GM19452 (cell line): ENCODE data around the gene STK11.
A peak's percentile ranks its signal among the peaks of the same experiment; 100 is the strongest.

ENCODE experiments used
- ATAC-seq: cut with Tn5 transposase; IDR thresholded peaks from one replicate; pipeline ENCODE4 v1.9.1; 2021; ENCODE audit not compliant: unreplicated experiment

STK11 gene

GRCh38 chr19:1205114-1206099, at the start of gene STK11:
Gene STK11, plus strand, starts transcription at chr19:1205778. Its CDS starts 1,136 bp downstream, at chr19:1206914.
- ATAC-seq, result peak; percentile 83

DNA sequence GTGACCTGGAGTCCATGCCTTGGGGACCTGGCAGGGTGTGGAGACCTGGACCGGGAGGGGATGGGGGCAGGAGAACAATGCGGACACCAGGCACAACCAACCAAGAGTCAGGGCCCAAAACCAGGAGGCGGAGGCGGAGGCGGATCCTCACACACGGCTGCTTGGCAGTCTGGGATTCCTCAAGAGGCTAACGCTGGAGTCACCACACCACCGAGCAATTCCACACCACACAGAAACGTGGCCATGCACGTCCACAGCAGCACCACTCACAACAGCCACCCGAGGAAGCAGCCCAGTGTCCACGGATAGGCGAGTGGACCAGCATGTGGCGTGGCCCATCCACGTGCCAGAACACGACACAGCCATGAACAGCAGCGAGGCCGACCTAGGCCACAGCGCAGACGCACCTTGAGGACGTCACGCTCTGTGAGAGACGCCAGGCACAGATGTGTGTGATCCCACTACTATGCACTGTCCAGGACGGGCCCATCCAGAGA, 49.2 kb upstream of the STK11 start:
- ATAC-seq, result no peak

DNA sequence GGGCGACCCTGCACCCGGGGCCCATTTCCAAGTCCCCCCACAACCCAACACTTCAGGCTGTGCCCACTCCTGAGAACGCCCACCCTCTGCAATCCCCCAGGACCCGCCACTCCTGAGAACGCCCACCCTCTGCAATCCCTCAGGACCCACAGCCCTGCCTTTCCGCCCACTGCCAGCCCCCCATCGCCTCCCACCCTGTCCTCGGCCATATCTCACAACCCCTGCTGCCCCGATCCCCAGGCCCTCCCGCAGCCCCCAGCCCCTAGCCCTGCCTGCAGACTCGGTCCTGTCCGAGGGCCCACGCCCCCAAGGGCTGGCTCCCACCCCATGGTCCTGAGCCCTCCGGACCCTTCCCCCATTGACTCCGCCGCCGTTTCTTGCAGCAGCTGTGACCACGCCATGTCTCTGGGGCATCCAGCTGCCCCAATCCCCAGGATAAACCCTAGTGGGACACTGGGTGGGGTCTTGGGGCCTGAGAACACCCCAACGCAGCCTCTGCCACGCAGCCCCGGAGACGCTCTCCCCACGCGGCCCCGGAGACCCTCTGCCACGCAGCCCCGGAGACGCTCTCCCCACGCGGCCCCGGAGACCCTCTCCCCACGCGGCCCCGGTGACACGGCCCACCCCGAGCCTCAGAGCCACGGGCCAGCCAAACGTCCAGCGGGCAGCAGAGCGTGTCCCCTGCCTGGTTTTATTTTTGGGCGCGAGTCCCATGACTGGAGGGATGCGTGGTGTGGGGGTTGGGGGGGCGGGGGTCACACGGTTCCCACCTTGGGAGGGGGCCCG, 48.6 kb upstream of the STK11 start:
- ATAC-seq, result no peak

DNA sequence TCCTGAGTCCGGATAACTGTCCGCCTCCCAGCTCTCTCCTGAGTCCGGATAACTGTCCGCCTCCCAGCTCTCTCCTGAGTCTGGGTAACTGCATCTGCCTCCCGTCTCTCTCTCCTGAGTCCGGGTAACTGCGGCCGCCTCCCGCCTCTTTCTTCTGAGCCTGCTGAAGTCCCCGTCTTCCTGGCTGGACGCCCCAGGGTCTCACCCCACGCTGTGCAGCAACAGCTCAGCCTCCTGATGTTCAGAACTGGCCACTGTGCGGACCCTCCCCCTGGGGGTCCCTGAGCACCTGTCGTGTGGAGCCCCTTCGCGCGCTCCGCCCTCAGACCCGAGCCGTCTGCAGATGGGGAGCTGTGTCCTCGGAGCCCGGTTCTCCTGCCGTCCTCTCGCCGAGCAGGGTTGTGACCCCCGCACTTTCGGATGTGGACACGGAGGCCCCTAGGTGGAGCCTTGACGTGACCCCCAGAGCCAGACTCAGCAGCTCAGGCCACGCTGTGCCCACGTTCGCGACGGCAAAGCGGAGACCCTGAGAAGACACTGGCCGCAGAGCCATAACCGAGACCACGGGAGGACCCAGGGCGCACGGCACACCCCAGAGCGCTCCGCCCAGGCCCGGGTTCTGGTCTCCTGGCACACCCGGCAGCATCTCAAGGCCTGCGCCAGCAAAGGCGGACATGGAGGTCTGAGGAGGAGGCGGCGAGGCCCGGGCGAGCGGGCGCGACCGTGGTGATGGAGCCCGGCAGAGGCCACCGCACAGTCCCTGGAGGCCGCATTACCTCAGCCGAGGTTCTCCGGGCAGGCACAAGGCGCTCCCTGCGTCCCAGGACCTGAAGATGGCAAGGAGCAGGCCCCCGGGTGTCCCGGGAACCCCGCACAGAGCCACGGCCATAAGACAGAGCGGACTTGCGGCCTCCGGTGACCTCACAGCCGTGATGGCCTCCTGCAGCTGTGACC, 47.4 kb upstream of the STK11 start:
- ATAC-seq, result no peak

DNA sequence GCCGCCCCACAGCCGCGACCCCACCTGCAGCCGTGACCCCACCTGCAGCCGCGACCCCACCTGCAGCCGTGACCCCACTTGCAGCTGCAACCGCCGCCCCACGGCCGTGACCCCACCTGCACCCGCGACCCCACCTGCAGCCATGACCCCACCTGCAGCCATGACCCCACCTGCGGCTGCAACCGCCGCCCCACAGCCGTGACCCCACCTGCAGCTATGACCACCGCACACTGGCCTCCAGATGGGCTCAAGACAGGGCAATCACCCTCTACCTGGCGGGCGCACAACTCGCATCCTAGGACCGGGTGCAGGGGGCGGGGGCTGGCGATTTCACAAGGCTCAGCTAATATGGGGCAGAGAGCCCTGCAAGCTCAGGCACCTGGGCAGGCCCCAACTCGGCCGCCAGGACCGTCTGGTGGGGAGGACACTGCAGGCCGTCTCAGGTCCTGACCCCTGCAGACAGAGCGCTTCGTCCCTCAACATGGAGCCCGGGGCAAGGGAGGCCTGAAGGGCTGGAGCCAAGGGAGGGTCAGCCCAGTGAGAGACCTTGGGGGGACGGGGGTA, 46.6 kb upstream of the STK11 start:
- ATAC-seq, result no peak

- ATAC-seq, result no peak
Observed at GRCh38 chr19:1159864-1160595, 45.5 kb upstream of the STK11 start.

GRCh38 chr19:1161716-1162115, 43.9 kb upstream of the STK11 start:
- no peak for ATAC-seq

DNA sequence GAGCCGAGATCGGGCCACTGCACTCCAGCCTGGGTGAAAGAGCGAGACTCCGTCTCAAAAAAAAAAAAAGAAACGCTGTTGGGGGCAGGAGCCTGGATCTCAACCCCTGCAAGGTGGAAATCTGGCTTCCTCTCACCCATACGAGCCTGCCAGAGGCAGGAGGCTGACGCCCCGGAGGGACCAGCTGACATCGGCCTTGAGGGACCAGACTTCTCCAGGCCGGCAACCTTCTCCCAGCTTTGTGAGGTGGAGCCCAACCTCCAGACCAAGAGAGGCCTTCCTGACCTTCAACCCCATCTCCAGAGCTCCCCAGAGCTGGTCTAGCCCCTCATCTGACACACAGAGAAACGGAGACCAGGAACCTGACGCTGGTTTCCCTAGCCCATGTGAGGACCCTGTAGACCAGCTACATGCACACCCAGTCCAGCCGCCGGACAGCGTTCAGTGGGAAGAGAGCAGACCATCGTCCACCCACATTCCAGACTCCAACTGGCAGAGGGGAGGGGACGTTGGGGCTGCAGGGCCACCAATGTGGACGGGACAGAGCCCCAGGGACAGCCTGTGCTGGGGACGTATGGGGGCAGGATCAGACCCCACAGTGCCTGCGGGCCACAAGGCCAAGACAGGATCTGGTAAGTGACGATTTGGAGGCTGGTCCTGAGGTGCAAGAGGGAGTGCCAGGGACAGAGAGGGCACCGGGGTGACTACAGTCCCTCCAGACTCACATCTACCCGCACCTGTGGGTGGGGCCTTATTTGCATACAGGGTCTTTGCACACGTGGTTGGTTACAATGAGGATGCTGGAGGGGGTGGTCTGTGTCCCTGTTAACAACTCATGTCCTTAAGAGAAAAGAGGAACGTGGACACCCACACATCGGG, 42.9 kb upstream of the STK11 start:
- ATAC-seq, result no peak

- ATAC-seq, result no peak
Observed at GRCh38 chr19:1163283-1163933, 42.2 kb upstream of the STK11 start.

GRCh38 chr19:1163934-1164683, 41.5 kb upstream of the STK11 start:
- no peak for ATAC-seq

GRCh38 chr19:1164684-1165531, 40.7 kb upstream of the STK11 start:
- ATAC-seq, result no peak

GRCh38 chr19:1166872-1167573, 38.6 kb upstream of the STK11 start:
- no peak for ATAC-seq

DNA sequence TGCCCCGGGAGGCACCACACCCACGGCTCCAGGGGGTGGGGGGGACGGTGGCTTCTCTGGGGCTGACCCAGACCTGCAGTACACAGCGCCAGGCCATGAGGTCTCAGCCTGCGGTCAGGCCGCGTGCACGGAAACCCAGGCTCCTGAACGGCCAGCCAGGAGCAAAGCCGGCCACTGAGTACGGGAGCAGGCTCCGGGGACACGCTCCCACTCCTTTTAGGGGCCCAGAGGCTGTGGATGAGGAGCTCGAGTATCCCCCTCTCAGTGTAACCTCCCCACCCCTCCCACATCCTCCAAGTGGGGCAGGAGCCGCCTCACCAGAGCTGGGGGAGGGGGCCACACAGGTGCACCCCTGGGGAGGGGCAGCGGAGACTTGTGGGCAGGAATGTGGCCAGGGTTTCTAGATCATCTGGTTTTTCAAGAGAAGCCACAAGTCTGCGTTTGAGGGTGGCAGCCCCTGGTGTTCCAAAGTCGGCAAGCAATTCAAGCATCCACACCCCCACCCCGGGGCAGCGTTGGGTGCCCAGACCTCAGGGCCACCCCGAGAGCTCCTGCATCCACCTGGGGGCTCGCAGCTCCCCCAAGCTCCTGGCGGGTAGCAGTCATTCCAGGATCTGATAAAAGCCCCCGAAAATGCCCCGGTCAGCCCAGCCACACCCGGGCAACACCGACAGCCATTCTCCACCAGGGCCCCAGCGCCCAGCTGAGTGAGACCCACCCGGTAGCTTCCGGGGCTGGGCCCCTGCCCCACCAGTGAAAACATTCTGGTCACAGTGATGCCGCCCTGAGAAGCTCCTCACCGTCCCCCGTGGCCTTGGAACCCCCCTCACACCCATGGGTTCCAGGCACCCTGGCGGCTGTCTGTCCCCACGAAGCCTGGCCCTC, 37.6 kb upstream of the STK11 start:
- ATAC-seq, result no peak

DNA sequence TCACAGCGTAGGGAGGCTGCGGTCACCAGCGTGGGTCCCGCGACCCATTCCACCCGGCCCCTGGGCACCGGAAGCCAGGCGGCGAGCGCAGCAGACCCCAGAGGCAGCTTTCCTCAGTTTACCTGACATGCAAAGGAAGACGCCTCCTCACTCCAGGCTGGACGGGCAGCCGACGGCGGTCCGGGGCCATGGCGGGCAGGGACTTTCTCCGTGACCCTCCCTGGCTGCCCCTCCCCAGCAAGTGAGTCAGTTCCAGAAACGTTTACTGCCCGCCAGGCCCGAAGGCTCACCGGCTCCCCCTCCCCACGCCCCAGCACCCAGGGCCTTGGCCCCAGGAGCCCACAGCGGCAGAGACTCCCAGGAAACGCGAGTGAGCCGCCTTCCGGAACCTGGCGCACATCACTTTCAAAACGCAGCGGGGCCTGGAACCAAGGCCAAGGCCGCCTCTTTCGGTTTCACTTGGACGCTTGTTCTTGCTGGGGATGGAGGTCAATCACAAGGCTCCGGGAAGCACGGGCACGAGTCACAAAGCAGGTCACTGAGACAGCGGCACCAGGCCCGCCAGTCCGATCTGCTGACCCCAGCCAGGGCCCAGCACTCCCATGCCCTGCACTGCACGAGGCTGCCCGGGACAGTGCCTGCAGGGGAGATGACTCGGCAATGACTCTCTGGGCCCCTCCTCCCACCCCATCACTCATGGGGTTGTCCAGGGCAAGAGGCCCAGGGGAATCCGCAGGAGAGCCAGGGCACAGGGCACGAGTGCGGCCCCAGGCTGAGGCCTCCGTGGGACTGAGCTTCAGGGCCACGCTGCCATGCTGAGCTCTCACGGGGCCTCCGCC, 36.8 kb upstream of the STK11 start:
- no peak for ATAC-seq
